Measurements from ENCODE around the gene ZBTB26.

- TF ChIP-seq CTCF (conservative IDR thresholded peaks at IDR 0.05) (no peak), ZFX (IDR thresholded peaks at IDR 0.05) (no peak)
Measured at GRCh38 chr9:122975196-122975595, 43.9 kb upstream of the ZBTB26 start.

All from C4-2B (cell line).